Skeletal muscle cell (primary cell): ENCODE measurements around the gene IL11.

Source experiments
- DNase-seq: peaks from one replicate; pipeline ENCODE4 v3.0.0-alpha.2; 2010; ENCODE audit warnings: low read depth
- H3K4me3 ChIP-seq: 2 replicates; pipeline ENCODE4 v1.5.1; 2011; ENCODE audit warnings: low read depth, mild to moderate bottlenecking, control low read depth, low read length, moderate library complexity

Gene IL11

GRCh38 chr19:55391702-55392615, 21.7 kb upstream of the IL11 start:
- DNase-seq: no peak
- H3K4me3 ChIP-seq: no peak overlapping the region

- no peak for DNase-seq
- no peak overlapping the region for H3K4me3 ChIP-seq
Measured at GRCh38 chr19:55391191-55391670, 21.0 kb upstream of the IL11 start.

GRCh38 chr19:55390461-55390880, 20.2 kb upstream of the IL11 start:
- no peak for DNase-seq

GRCh38 chr19:55389386-55390317, 19.4 kb upstream of the IL11 start:
- no peak for DNase-seq
- H3K4me3 ChIP-seq: no peak overlapping the region

More at GRCh38 chr19:55390461-55390880, 20.2 kb upstream of the IL11 start:
- no peak overlapping the region for H3K4me3 ChIP-seq

DNA sequence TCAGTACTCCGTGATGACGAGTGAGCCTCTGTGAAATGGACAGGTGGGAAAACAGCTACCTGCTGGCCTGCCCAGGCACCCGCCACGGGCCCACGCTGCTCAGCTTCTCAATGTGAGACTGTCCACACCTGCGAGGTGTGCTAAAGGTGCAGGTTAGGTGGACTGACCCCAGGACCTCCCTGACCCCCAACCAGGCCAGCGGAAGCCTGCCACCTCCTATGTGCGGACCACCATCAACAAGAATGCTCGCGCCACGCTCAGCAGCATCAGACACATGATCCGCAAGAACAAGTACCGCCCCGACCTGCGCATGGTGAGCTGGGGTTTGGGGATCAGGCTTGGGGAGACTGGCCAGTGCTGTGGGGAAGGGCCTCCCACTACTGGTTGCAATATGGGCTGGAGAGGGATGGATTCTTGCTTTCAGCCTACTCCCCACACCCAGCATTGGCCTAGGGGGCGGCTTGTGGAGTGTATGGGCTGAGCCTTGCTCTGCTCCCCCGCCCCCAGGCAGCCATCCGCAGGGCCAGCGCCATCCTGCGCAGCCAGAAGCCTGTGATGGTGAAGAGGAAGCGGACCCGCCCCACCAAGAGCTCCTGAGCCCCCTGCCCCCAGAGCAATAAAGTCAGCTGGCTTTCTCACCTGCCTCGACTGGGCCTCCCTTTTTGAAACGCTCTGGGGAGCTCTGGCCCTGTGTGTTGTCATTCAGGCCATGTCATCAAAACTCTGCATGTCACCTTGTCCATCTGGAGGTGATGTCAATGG, 17.7 kb upstream of the IL11 start:
- no peak for DNase-seq
- H3K4me3 ChIP-seq: peak overlapping the region; percentile 96

DNA sequence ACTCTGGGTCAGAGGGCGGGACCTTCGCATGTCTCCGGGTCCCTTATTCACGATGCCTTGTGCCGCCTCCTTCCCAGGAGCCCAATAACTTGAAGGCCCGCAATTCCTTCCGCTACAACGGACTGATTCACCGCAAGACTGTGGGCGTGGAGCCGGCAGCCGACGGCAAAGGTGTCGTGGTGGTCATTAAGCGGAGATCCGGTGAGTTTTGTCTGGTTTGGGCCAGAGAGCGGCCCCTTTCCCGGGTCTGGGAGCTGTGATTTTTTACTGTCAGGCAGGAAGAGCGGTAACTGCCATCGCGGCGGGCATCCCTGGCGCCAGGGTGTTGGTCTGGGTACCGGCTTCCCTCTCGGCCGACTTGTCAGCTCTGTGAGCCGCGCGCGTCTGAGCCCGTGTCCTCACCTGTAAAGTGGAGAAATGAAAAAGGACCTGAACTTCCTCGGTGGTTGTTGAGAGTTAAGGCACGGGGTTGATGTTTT, 16.3 kb upstream of the IL11 start:
- DNase-seq: no peak
- peak overlapping the region; percentile 96 for H3K4me3 ChIP-seq

GRCh38 chr19:55385724-55386492, 15.6 kb upstream of the IL11 start, which contains the start of gene RPL28:
RPL28 (plus strand) TSS chr19:55385932; CDS start chr19:55386358, 426 bp downstream.
- DNase-seq: peak; percentile 87

GRCh38 chr19:55384920-55385723, 14.9 kb upstream of the IL11 start:
- peak overlapping the region; percentile 96 for H3K4me3 ChIP-seq

More at GRCh38 chr19:55385724-55386492, 15.6 kb upstream of the IL11 start, which contains the start of gene RPL28:
- peak within 1 kb of the TSS; percentile 96 for H3K4me3 ChIP-seq

GRCh38 chr19:55384131-55384919, 14.1 kb upstream of the IL11 start, which contains the start of gene TMEM238:
TMEM238 (minus strand) TSS chr19:55384292; CDS start chr19:55384259, 33 bp downstream.
- DNase-seq: no peak
- H3K4me3 ChIP-seq: peak within 1 kb of the TSS; percentile 96

More at GRCh38 chr19:55384920-55385723, 14.9 kb upstream of the IL11 start:
- DNase-seq: peak; percentile 82

- H3K4me3 ChIP-seq: peak overlapping the region; percentile 38
- no peak for DNase-seq
Measured at GRCh38 chr19:55383279-55384130, 13.2 kb upstream of the IL11 start.

DNA sequence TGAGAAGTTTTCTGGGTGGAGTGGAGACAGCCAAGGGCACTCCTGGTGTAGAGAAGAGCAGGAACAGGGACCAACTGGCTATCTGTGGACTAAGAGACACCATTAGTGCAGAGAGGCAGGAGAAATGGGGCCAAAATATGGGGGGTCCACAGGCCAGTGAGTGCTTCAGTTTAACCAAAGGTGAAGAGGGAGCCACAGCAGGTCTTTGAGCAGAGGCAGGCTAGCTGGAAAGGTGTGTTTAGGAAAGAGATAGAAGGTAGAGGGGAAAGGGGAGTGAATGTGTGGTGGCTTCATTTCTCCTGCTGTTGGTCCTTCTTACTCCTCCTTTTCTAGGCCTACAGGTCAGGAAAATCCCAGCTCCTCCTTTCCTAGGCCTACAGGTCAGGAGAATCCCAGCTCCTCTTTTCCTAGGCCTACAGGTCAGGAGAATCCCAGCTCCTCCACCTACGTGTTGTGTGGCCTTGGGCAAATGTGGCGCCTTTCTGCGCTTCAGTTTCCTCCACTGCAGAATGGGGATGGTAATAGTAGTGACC, 12.3 kb upstream of the IL11 start:
- no peak for DNase-seq
- H3K4me3 ChIP-seq: no peak overlapping the region

DNA sequence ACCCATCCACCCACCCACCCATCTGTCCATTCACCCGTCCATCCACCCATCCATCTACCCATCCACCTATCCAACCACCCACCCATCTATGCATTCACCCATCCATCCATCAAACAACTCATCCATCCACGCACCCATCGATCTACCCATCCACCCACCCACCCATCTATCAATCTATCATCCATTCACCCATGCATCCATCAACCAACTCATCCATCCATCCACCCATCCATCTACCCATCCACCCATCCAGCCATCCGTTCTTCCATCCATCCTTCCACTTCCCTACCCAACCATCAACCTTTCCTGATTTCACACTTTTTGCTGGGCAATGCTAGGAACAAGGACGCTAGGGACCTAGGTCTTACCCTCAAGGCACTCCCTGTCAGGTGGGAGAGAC, 11.8 kb upstream of the IL11 start:
- H3K4me3 ChIP-seq: no peak overlapping the region
- DNase-seq: no peak

DNA sequence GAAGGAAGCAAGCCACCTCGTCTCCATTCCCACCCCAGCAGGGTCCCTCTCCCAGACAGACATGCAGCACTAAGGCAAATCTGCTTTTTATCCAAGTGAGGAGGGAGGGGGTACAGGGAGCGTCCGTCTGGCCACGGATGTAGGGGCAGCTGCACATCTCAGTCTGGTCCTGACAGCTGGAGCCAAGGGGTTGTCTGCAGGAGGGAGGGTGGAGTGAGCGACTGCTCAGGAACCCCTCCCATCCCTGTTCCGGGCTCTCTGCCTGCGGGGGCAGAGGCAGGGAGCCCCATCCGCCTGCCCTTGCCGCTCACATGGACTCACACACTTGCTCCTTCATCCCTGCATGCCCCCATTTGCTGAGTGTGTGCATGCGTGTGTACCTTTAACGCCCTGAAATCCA, 8.9 kb upstream of the IL11 start:
- peak; percentile 40 for DNase-seq
- no peak overlapping the region for H3K4me3 ChIP-seq

- H3K4me3 ChIP-seq: no peak overlapping the region
- DNase-seq: no peak
Measured at GRCh38 chr19:55377356-55378131, 7.3 kb upstream of the IL11 start.
